ENCODE results near the gene FAF1.

Gene FAF1

GRCh38 chr1:50969611-50970508, 9.8 kb upstream of the FAF1 start, which contains the start of gene CDKN2C:
Gene CDKN2C (plus strand): TSS chr1:50970245. CDS start chr1:50970369, 124 bp downstream.
- DNase-seq (ENCODE audit: low spot score) = peak; percentile 71
- peak; percentile 13 for TF ChIP-seq CTCF (IDR thresholded peaks at IDR 0.05; ENCODE audit: extremely low read depth, missing control alignments)

- DNase-seq (ENCODE audit: low spot score) = peak; percentile 76
These were observed 8.9 kb upstream of the FAF1 start for GRCh38 chr1:50968821-50969610.

GRCh38 chr1:50968158-50968820, 8.2 kb upstream of the FAF1 start:
- TF ChIP-seq CTCF (IDR thresholded peaks at IDR 0.05; ENCODE audit: extremely low read depth, missing control alignments) = peak; percentile 45
- DNase-seq (ENCODE audit: low spot score) = peak; percentile 93

More at GRCh38 chr1:50968821-50969610, 8.9 kb upstream of the FAF1 start:
- TF ChIP-seq CTCF (IDR thresholded peaks at IDR 0.05; ENCODE audit: extremely low read depth, missing control alignments) = no peak

- DNase-seq (ENCODE audit: low spot score) = peak; percentile 46
- no peak for TF ChIP-seq CTCF (IDR thresholded peaks at IDR 0.05; ENCODE audit: extremely low read depth, missing control alignments)
These were observed 7.5 kb upstream of the FAF1 start for GRCh38 chr1:50967416-50968157.

GRCh38 chr1:50966991-50967390, 6.9 kb upstream of the FAF1 start:
- DNase-seq (ENCODE audit: low spot score) = no peak

GRCh38 chr1:50964863-50965262, 4.8 kb upstream of the FAF1 start:
- DNase-seq (ENCODE audit: low spot score) = no peak
- TF ChIP-seq CTCF (IDR thresholded peaks at IDR 0.05; ENCODE audit: extremely low read depth, missing control alignments) = no peak

More at GRCh38 chr1:50966991-50967390, 6.9 kb upstream of the FAF1 start:
- TF ChIP-seq CTCF (IDR thresholded peaks at IDR 0.05; ENCODE audit: extremely low read depth, missing control alignments) = no peak

Measured in GM20000 (cell line).